DMS153 treated with DMSO at 0.1 percent for 48 hours (cell line): Measurements from ENCODE around the gene C1orf87.
"Not testable (repeated sequence)": the region's sequence is repeated elsewhere in the genome, so short reads cannot be mapped to it uniquely, and the experiment has no call there.

Experiments
- DNase-seq: peaks from one replicate; lab custom pipeline; 2025; ENCODE audit not compliant: unreplicated experiment; lab: John Stamatoyannopoulos, UW

Gene C1orf87

DNA sequence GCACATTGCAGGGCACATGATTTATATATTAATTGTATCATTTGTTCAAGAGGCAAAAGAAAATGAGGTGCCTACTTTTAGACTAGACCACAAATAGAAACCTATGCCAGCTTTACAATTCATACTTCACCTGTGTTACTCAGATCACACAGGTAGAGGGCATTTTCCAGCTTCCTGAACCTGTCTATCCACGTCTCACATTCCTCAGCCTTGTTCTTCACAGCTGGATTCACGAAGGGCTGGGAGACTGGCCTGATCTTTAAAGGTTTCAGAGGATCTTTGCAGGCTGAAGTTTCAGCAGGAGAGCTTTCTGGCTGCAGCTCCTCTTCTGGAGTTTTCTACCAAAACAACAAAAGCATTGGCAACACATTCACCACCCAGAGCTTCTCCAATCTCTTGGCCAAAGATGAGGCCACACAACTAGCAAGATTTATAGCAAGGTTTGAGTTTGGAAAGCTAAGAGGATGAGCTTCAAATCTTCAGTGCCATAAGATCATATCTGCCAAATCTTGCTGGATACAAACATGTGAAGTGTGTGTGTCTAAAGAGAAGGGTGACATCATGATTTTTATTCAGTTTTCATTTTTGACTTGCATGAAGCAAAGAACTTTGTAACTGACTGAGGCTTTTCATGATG, 76.0 kb downstream of the C1orf87 start:
- no peak for DNase-seq

DNA sequence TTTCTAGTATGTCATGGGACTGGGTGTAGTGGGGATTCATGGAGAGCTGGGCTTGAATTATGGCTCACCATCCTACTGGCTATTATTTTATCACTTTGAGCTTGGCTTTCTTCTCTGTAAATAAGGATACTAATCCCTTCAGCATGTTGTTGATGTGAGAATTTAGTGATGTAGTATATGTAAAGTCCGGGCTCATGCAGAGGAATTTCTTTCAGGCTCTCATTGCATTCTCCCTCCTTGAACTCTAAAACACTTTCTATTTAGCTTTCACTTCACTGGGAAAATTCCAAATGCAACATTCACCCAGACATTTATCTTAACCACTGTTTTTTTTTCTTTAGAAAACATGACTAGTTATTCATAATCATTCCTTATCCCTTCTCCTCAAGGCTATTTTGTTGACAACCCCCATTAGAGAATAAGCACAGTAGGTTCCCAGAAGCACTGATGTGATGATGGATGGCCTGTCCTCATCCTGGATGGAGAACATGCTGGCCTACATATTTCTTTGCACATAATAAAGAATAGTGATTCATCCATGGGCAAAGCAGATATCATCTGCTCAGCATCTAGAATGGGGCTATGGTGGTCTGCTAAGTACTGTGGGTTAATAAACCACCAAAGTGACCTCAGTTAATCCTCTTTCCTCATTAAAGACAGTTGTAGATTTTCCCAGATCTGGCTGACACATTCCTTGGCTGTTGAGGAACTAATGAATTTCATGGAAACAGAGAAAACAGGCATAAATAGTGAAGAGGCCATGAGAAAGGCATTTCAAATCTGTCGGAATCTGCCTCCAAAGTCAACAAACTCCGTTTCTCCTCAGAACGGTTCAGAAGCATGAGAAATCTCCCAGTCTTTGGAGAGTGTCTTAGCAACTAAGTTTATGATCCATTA, 79.0 kb downstream of the C1orf87 start:
- no peak for DNase-seq

DNA sequence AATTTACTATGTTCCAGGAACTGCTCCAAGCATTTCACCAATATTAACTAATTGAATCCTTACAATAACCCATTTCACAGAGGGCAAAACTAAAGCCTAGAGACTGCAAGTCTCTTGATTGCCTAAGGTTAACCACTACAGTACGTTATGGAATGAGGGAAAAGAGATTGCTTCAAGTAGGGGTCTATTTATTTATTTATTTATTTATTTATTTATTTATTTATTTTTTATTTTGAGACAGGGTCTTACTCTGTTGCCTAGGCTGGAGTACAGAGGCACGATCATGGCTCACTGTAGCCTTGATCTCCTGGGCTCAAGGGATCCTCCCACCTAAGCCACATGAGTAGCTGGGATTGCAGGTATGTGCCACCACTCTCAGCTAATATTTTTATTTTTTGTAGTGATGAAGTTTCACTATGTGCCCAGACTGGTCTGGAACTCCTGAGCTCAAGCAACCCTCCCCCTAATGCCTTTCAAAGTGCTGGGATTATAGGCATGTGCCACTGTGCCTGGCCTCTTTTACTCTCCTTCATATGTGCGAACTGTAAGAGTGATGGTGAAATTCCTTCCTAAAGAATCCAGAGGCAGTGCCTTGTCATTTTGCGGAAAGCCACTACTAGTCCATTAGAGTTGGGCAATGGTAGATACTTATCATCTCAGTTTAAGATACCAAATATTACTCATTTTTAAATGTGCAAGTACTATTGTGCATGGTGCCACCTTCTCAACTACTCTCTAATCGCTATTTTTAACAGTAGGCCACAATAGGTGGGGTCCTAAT, 81.3 kb downstream of the C1orf87 start:
- DNase-seq, result no peak

DNA sequence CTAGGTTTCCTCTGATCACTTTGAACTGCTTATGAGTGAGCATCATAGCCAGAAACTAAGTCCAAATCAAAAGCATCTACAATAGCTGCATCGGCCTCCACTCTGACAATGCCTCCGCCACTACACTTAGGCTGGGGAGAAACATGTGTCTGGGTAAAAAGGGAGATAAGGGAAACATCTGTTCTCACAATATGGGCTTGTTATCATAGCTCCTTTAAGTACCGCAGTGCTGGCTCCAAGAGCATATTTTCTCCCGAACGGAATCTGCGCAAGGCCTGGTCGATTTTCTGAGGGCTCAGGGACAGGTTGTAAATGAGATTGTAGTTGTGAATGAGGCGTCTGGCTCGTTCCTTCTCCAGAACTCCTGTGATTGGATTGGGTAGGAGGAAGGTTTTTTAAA, 83.1 kb downstream of the C1orf87 start:
- DNase-seq, result no peak

DNA sequence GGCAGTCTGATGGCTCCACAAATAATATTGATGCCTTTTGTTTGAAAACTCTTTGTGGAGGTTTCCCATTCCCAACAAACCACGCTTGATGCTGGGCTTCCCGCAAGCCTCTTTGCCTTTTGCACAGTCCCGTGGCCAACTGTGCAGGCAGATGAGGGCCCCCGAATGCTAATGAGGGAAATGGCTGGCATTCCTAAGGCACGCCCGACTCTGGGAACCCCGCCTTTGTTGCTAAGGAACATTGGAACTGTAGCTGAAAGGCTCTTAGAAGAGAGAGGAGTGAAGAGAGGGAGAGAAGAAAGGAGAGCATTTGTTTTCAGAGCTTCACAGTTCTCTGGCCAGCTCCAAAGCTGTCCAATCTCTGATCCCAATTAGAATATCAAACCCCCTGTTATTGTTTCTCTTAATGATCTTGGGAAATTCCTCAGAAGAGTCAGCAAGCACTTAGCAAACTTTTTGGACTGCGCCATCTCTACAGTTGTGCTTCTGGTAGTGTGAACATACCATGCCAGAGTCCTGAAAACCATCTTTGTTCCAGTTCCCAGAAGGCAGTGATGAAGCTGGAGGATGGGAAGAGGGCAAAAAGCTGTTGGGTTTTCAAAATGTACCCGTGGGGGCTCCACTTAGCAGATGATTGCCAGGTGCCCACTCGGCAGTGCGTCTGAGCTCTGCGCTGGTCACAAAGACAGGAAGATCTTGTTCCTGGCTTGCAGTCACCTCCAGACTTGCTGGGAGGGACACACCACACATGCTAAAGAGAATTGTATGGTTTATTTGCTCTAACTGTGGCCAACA, 86.9 kb downstream of the C1orf87 start:
- DNase-seq, result no peak

DNA sequence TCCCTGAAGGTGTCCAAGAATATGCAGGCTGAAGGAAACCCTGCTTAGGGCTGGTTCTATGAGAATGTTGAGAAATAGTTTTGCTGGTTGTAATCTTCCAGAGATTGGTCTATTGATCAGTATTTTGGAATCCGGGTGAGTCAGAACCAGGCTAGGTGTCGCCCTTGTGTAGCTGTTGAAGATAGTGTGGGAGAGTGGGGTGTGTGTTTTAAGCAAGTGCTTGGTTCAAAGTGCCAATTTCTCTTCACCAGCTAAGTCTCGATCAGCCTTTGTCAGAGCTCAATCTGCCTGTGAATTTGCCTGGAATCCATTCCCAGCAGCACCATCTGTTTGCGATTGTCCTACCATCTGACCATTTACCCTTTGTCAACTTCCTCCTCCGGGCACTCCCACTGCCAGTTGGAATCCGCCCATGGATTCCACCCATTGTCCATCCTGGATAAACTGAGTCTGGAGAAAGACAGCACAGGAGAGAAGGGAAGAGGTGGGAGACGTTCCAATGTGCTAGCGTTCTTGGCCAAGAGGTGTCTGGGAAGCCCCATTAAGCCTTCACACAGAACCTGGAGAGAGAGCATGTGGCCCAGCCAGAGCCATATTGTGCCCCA, 87.6 kb downstream of the C1orf87 start:
- no peak for DNase-seq

DNA sequence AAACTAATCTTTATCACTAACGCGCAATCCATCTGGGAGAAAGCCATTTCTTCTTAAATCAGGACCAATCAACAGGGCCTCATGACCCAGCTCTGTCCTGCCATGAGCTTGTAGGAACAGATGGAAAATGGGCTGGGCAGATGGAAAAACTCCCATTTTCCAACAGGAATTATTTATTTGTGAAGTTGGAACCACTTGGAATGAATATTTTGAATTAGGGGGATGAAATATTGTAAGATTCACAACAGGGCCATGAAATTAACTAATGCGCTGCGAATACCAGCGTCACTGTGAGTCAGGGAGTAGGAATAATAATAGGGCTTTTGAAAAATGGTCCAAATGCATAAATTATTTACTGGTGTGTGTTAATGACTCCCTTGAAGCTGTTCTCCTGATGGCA, 93.9 kb downstream of the C1orf87 start:
- no peak for DNase-seq

DNA sequence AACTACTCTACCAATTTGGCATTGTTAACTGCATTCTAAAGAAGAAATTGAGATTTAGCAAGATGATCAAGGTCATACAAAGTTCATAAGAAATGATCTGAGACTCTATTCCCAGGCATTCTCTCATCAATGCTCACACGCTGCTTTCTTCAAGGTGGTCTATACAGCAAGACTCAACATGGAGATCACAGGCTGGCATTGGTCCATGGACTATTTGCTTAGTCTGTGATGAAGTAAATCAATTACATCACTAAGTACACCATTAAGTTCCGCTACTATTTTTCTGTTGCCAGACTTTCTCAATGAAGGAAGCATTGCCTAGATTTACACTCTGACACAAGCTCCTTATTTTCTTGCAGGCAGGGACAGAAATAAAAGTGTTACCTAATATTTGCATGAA, 95.1 kb downstream of the C1orf87 start:
- DNase-seq, result no peak

DNA sequence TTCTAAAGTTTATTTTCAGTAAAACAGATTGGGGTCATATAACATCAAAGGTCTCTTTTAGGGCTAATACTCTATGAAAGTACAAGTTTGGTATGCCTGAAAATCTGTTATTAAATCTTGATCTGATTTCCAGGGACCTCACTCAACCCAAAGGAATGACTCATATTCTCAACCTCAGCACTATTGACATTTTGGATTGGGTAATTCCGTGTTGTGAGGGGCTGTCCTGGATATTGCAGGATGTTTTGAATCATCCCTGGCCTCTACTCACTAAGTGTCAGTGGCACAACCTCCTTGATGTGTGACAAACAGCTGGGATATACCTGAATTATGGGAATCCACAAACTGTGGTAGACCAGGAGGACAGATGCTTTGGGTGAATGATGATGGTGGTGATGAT, 95.5 kb downstream of the C1orf87 start:
- DNase-seq, result no peak

DNA sequence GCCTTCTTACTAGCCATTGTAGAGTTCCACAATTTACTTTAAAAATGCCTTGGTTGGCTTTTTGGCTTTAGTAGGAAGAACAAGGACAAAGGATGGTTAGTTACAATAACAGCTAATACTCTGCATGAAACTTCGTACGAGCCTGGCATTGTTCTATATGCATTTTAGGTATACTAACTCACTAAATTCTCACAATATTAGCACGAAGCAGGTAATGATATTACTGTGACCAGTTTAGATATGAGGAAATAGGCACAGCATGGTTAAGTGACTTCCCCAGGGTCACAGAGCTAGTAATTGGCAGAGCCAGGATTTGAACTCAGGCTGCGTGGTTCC, 96.5 kb downstream of the C1orf87 start:
- no peak for DNase-seq

DNA sequence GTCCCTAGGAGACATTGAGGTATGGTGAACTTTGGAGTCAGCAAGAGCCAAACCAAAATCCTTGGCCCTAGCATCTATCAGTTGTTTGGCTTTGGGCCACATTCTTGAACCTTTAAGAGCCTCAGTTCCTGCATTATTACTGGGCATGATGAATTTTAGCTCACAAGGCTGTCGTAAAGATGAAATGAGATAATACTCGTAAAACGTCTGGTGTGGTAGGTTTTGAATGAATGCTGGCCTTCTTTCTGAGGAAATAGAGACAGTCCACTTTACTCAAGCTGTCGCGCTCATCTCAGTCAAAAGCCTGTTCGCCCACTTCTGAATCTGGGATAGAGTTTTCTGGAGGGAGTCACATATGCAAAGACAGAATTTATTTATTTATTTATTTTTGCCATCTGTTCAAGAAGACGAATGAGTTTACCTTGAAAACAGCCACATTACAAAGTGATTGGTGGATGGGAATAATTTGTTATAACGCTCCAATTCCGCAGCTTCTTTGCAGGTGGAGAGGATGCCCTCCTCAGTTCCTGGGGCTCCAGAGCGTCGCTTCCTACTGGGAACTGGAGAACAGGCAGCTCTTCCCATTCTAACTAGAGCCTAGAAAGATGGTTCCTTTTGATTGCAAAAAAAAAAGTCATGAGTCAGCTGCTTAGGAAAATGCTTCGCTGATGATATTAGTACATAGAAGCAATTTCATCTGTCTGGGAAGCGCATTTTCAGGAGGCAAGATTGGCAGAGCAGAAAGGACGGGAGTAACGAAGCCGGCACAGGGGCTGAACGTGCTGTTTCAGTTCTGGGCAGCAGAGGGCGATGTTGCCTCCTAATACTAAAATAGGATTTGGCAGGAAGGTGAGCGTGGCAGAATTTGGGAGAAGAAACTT, 97.1 kb downstream of the C1orf87 start:
- DNase-seq, result peak; percentile 48

DNA sequence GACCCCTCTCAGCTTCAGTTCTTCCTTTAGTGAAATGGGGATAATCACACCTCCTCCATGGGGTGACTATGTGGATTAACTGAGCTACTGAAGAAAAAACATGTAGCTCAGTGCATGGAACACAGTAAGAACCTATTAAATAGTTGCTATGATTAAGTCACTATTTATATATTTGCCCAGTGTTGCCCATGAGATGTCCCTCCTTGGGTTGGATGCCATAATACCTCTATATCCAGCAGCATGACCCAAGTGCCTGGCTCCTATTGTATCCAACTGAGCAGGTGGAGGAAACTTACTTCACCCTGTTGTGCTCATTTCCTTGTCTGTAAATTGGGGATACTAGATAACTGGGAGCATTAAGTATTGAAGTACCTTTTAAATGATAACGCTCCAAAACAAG, 99.9 kb downstream of the C1orf87 start:
- DNase-seq, result no peak

DNA sequence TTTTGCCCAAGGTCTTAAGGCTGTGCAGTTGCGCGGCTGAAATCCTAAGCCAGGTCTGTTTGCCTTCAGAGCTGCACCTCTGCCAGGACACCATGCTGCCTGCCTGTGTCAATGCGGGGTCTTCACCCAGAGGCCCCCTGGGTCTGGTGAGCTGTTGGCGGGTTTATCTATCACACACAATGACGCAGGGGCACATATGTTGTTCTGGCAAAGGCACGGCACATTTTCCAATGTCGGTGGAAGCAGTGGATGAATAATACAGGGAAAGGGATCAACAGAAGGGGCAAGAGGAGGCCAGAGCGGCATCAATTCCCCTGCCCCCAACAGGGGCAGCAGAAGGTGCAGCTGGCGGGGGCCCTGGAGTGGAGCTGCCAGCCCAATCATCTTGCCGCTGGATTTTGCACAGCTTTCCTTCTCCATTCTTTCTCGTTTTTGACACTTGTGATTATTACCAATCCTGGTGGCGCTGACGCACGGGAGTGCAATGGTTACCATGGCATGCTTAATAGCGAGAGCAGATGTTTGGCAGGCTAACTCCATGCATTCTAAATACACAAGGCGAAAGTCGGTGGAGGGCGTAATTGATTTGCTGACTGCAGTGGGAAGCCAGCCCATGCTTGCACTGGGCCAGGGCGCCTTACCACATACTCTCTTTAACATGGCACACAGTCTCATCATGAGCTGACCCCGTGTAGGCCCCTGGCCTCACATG, 101.2 kb downstream of the C1orf87 start:
- no peak for DNase-seq

DNA sequence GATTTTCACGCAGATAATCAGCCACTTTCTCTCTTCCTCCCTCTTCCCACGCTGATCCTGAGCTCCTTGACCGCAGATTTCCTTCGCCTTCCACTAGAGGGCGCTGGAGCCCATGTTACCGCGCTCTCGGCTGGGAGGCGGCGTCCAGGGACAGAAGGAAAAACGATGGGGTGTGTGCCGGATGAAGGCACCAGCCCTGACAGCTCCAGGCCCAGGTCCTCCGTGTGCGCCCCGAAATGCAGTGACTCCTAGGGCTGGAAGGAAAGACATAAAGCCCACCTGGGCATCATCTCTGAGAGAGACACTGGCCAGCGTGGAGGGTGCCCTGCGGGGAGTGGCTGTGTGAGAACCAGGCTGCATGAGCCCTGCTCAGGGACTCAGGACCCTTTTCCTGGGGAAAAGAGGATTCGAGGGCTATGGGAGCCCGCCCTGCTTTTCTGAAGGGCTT, 102.1 kb downstream of the C1orf87 start:
- DNase-seq, result peak; percentile 71

DNA sequence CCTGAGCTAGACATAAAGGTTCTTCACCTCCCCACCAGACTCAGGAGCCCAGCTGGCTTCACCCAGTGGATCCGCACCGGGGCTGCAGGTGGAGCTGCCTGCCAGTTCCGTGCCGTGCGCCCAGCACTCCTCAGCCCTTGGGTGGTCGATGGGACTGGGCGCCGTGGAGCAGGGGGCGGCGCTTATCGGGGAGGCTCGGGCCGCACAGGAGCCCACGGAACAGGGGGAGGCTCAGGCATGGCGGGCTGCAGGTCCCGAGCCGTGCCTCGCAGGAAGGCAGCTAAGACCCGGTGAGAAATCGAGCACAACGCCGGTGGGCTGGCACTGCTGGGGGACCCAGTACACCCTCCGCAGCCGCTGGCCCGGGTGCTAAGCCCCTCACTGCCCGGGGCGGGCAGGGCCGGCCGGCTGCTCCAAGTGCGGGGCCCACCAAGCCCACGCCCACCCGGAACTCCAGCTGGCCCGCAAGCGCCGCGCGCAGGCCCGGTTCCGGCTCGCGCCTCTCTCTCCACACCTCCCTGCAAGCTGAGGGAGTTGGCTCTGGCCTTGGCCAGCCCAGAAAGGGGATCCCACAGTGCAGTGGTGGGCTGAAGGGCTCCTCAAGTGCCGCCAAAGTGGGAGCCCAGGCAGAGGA, 103.9 kb downstream of the C1orf87 start:
- not testable (repeated sequence) for DNase-seq

DNA sequence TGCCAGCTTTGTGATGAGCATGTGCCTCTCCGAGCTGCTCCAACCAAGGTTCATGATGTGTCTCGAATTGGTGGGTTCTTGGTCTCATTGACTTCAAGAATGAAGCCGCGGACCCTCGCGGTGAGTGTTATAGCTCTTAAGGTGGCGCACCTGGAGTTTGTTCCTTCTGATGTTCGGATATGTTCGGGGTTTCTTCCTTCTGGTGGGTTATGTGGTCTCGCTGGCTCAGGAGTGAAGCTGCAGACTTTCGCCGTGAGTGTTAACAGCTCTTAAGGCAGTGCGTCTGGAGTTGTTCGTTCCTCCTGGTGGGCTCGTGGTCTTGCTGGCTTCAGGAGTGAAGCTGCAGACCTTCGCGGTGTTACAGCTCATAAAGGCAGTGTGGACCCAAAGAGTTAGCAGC, 104.8 kb downstream of the C1orf87 start:
- DNase-seq, result not testable (repeated sequence)

DNA sequence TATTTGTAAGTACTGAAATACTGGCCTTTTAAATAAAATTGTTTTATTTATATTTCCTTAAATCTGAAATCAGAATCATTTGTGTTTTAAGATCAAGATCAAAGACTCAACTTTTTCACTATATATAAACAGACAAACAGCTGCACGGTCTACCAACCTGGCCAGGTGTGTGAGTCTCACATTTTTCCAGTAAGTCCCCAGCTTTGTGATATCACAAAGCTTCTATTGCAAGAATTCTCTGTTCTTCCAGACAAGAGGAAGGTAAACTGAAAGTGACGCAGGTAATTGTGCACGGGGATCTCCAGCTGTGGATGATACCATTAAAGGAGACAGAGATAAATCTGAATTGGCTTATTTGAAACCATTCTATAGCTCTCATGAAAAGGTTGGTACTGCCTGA, 105.8 kb downstream of the C1orf87 start:
- no peak for DNase-seq

DNA sequence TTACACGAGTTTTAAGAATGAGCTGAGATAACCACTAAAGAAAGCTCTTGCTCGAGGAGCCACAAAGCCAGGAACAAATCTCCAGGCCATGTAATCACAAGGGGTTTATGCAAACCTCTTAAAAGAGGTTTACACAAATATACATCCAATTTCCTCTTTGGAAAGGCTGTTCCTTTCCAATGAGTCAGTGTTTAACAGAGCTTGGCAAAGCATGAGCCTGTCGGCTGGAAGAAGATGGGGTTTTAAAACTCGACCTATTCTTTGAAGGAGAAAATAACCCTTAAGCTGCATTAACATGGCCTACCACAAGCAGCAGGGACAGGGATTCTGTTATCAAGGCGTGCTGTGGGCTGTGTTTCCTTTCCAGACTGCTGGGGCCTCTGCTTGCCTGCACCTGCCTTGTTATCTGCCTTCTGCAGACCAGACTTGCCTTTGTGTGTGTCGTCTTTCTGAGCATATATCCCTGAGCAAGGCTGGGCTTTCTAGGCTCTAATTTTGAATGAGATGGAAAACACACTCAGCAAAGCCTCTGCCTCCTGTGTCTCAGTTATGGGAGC, 106.4 kb downstream of the C1orf87 start:
- peak; percentile 52 for DNase-seq
